AG10803 (cell line): ENCODE results near the gene RAB3GAP1.

Experiments
- DNase-seq: peaks from one replicate; pipeline ENCODE4 v3.0.0; 2010; ENCODE audit warnings: low read depth
- H3K4me3 ChIP-seq: 2 replicates; pipeline ENCODE4 v1.5.1; 2011; ENCODE audit warnings: mild to moderate bottlenecking, low read length, control low read depth
- TF ChIP-seq, protein P1 (sequence below): conservative IDR thresholded peaks from 2 replicates; pipeline ENCODE4 v1.5.1; 2011; ENCODE audit warnings: mild to moderate bottlenecking, low read length, control low read depth, inconsistent platforms

Gene RAB3GAP1

DNA sequence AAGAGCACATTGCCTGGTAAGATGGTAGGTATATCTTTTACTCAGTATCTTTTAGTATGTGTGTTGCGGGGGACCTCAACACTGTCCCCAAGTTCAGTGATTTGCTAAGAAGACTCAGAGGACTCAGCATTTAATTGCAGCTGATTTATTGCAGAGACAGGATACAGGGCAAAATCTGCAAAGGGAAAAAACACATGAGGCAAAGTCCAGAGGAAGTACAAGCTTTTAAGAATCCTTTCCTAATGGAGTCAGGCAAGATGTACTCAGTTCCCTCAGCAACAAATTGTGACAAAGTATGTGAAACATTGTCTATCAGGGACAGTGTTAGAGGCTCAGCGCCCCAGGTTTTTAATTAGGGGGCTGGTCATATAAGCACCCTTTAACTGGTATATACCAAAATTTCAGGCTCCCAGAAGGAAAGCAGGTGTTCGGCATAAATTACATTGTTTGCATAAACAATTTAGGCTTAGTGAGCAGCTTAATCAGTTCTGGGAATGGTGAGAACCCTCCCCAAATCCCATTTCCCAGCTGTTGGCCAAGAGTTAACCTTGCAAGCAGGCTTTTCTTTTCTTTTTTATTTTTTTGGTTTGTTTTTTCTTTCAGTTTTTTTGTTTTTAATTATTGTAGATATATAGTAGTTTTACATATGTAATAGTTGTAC lies 41.7 kb downstream of the RAB3GAP1 start:
- DNase-seq, result no peak
- TF ChIP-seq, protein P1, sequence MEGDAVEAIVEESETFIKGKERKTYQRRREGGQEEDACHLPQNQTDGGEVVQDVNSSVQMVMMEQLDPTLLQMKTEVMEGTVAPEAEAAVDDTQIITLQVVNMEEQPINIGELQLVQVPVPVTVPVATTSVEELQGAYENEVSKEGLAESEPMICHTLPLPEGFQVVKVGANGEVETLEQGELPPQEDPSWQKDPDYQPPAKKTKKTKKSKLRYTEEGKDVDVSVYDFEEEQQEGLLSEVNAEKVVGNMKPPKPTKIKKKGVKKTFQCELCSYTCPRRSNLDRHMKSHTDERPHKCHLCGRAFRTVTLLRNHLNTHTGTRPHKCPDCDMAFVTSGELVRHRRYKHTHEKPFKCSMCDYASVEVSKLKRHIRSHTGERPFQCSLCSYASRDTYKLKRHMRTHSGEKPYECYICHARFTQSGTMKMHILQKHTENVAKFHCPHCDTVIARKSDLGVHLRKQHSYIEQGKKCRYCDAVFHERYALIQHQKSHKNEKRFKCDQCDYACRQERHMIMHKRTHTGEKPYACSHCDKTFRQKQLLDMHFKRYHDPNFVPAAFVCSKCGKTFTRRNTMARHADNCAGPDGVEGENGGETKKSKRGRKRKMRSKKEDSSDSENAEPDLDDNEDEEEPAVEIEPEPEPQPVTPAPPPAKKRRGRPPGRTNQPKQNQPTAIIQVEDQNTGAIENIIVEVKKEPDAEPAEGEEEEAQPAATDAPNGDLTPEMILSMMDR, result no peak
- H3K4me3 ChIP-seq, result no peak overlapping the region

DNA sequence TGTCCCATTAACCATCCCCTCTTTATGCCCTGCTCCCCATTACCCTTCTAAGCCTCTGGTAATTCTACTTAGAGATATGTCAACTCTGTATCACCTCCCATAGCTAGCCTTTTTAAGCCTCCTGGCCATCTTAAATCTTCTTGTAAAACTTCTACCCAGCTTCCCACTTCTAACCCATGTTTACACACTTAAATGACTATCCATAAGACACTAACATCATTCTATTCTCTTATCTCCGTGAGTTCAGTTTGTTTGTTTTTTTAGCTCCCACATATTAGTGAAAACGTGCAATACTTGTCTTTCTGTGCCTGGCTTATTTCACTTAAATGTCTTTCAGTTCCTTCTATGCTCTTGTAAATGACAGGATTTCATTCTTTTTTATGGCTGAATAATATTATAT lies 42.4 kb downstream of the RAB3GAP1 start:
- no peak for DNase-seq
- TF ChIP-seq, protein P1, result no peak
- H3K4me3 ChIP-seq, result no peak overlapping the region

DNA sequence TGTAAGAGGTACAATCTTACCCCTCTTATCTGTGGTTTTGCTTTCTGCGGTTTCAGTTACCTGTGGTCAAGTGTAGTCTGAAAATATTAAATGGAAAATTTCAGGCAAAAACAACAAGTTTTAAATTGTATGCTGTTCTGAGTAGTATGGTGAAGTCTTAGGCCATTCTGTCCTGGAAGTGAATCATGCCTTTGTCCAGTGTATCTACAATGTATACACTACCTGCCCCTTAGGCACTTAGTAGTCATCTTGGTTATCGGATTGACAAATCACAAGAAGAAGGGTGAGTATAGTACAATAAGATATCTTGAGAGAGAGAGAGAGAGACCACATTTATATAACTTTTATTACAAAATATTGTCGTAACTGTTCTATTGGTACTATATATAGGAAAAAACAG lies 43.5 kb downstream of the RAB3GAP1 start:
- DNase-seq, result no peak

DNA sequence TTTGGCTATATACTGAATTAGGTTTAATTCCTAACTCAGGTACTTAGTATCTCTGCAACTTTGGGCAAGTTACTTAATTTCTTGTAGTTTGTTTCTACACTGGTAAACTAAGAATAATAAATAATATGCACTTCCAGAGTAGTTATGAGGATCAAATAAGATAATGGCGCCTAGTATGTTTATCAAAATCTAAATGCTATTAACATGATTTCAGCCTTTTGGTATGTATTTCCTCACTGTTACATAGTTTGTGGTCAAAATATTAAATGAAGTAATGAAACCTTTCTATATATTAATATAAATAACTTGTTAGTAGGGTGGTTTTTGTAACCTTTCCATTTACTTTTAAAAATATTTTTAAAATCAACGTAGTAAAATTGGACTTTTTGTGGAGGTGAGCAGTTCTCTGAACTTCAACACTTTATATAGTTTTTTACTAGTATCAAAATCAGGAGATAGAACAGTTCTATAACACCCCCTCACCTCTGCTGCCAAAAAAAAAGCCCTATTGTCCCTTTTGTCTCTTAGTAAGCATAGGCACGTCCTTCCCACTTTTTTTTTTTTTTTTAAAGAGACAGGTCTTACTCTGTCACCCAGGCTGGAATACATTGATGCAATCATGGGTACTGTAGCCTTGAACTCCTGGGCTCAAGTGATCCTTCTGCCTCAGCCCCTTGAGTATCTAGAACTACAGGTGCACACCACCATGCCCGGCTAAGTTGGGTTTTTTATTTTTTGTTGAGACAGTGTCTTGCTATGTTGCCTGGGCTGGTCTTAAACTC lies 44.8 kb downstream of the RAB3GAP1 start:
- DNase-seq, result no peak
- H3K4me3 ChIP-seq, result no peak overlapping the region
- TF ChIP-seq, protein P1, result no peak

More for the DNA sequence above, 43.5 kb downstream of the RAB3GAP1 start:
- TF ChIP-seq, protein P1, result no peak
- no peak overlapping the region for H3K4me3 ChIP-seq

DNA sequence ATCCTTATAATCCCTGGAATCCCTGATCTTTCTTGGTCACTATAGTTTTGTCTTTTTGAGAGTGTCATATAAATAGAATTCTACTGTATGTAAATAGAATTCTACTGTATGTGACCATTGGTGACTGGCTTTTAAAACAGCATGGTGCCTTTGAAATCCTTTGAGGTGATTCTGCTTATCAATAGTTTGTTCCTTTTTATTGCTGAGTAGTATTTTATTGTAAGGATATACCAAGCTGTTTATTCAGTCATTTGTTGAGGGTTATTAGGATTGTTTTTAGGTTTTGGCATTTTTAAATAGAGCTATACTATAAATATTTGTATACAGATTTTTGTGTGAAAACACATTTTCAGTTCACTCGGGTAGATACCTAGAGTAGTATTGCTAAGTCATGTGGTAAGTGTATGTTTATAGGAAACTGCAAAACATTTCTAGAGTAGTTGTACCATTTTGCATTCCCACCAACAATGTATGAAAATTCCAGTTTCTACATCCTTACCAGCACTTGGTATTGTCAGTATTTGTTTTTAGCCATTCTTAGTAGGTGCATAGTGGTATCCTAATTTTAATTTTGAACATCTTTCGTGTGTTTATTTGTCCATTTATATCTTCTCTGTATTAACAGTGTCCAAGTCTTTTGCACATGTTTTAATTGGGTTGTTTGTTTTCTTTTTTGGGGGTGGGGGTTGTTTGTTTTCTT lies 45.6 kb downstream of the RAB3GAP1 start:
- TF ChIP-seq, protein P1, result no peak
- no peak for DNase-seq
- no peak overlapping the region for H3K4me3 ChIP-seq

GRCh38 chr2:135099802-135100483 lies 47.9 kb downstream of the RAB3GAP1 start:
- no peak for DNase-seq
- no peak overlapping the region for H3K4me3 ChIP-seq
- TF ChIP-seq, protein P1, result no peak
